ENCODE results near the gene PDGFA. TPM values are rescaled to one million over a fixed set of nuclear protein-coding genes. Genes with fewer than 3 reads are reported as not detected.

PDGFA gene
- total and polyA plus RNA-seq, 3 donors from 2014 or later, result 7.2 to 13.8 (median 13.8) TPM

DNA sequence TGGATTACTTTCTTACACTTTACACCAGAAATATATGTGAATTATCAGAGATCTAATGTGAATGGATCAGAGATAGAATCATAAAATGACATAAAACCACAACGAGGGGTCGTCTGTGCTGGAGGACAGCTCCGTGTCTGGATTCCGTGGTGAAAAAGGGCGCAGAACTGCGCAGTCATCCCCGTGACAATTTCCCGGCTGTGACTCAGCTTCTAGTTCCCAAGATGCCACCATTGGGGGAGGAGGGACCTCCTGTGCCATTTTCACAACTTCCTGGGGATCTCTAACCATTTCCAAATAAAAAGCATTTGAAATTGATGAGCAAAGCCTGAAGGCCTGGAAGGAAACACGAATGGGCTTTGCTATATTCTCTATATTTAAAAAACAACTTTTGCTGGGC, 72.1 kb downstream of the PDGFA start:
- Histone ChIP-seq H3K9me3 (no peaks in the 10 kb centered on the region), H3K27me3 (no peaks in the 10 kb centered on the region), H3K27ac (no peak overlapping the region), H3K4me3 (no peak overlapping the region), H3K4me1 (peaks cover 4% of the 10 kb centered on the region), H3K36me3 (ENCODE audit: low read depth, missing control alignments) (no peaks in the 10 kb centered on the region)
- intact Hi-C loops (cut with DNase I; ENCODE audit: low total_unique reads), result no loop called here
- WGBS, 2 donors, result 91 to 93% methylated on average over 9 of the region's 9 CpGs
- no peak for DNase-seq
- TF ChIP-seq, protein P1, sequence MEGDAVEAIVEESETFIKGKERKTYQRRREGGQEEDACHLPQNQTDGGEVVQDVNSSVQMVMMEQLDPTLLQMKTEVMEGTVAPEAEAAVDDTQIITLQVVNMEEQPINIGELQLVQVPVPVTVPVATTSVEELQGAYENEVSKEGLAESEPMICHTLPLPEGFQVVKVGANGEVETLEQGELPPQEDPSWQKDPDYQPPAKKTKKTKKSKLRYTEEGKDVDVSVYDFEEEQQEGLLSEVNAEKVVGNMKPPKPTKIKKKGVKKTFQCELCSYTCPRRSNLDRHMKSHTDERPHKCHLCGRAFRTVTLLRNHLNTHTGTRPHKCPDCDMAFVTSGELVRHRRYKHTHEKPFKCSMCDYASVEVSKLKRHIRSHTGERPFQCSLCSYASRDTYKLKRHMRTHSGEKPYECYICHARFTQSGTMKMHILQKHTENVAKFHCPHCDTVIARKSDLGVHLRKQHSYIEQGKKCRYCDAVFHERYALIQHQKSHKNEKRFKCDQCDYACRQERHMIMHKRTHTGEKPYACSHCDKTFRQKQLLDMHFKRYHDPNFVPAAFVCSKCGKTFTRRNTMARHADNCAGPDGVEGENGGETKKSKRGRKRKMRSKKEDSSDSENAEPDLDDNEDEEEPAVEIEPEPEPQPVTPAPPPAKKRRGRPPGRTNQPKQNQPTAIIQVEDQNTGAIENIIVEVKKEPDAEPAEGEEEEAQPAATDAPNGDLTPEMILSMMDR (IDR thresholded peaks at IDR 0.05), result no peak
- TF ChIP-seq POLR2A (IDR thresholded peaks at IDR 0.05), result no peak

Other genes with a start within 250 kb of the PDGFA start
- gene FOXL3, start 229.7 kb downstream of the PDGFA start, total RNA-seq, result 10 to 100 TPM in 1 of 2 donors, 1 to 10 TPM in 1; 4.5 to 14.5 TPM
- 37.7 TPM for gene FOXL3, start 229.7 kb downstream of the PDGFA start, polyA plus RNA-seq (ENCODE audit: insufficient read depth, low read depth, low replicate concordance)
- 10 to 100 TPM; 52.6 to 67.0 TPM for gene DNAAF5, start 206.9 kb upstream of the PDGFA start, total RNA-seq
- gene DNAAF5, start 206.9 kb upstream of the PDGFA start, polyA plus RNA-seq (ENCODE audit: insufficient read depth, low read depth, low replicate concordance), result 21.1 TPM
- gene PRKAR1B, start 207.4 kb upstream of the PDGFA start, total RNA-seq, result 10 to 100 TPM; 31.3 to 35.7 TPM
- gene PRKAR1B, start 207.4 kb upstream of the PDGFA start, polyA plus RNA-seq (ENCODE audit: insufficient read depth, low read depth, low replicate concordance), result 27.8 TPM